Left lung (tissue), 10 donors: ENCODE data around the gene RPS25. TPM values are rescaled to one million over a fixed set of nuclear protein-coding genes. Genes with fewer than 3 reads are reported as not detected.
A peak's percentile ranks its signal among the peaks of the same experiment; 100 is the strongest.
"Not testable (repeated sequence)": the region's sequence is repeated elsewhere in the genome, so short reads cannot be mapped to it uniquely, and the experiment has no call there.

Experiments used
- ATAC-seq: fragments of 200-7000 bp; cut with Tn5 transposase; one replicate; pipeline ENCODE4 v1.9.1; 2020; ENCODE audit warnings: moderate library complexity
- DNase-seq, 4 donors: peaks; one replicate each; pipeline ENCODE4 v3.0.0-alpha.2; 2013 to 2020
- H3K27ac ChIP-seq, 2 donors: fragments of 200-600 bp; sonication (generic) in 1 of 2; one replicate each; pipeline versions ENCODE4 v1.5.0 to v1.8.0; 2020 to 2021
- H3K27me3 ChIP-seq, 2 donors: fragments of 200-600 bp; sonication (generic) in 1 of 2; one replicate each; pipeline versions ENCODE4 v1.5.0 to v1.8.0; 2020 to 2021
- H3K36me3 ChIP-seq, 2 donors: fragments of 200-600 bp; sonication (generic) in 1 of 2; one replicate each; pipeline versions ENCODE4 v1.5.0 to v1.8.0; 2020 to 2021
- H3K4me1 ChIP-seq, 2 donors: fragments of 200-600 bp; one replicate each; pipeline ENCODE4 v1.8.0; 2021
- H3K4me3 ChIP-seq, 2 donors: fragments of 200-600 bp; sonication (generic) in 1 of 2; one replicate each; pipeline versions ENCODE4 v1.5.0 to v1.8.0; 2020 to 2021; ENCODE audit warnings: mild to moderate bottlenecking in 1 of 2
- H3K9me3 ChIP-seq, 2 donors: fragments of 200-600 bp; sonication (generic) in 1 of 2; one replicate each; pipeline versions ENCODE4 v1.5.0 to v1.8.0; 2020 to 2021
- CTCF ChIP-seq, 2 donors: fragments of 200-600 bp; sonication (generic) in 1 of 2; IDR thresholded peaks; one replicate each; pipeline versions ENCODE4 v1.5.0 to v1.8.0; 2021; ENCODE audit warnings: antibody characterized with exemption in 2 of 2
- intact Hi-C, 2 donors: fragments of 100-400 bp; cut with DNase I; formaldehyde crosslinking; loops; one replicate each; pipeline versions ENCODE4 v1.11.2 to v1.14.2; 2022
- polyA plus RNA-seq, 6 donors: library from polyadenylated mRNA; unstranded; fragments of 120-200 nt; gene quantifications; one replicate each; pipeline ENCODE4 v1.2.1, GENCODE V29; 2013; ENCODE audit not compliant: insufficient read length in 6 of 6
- total RNA-seq, 2 donors: library from RNA; stranded (reverse); fragmentation: NEBNext Ultra II Directional; extraction: Animal tissue kit (Norgen Biotek cat#: 25700); gene quantifications; one replicate each; pipeline ENCODE4 v1.2.1, GENCODE V29; 2021
- donor health status: DM: no; HTN: yes; CAD: no.
- donor health status: DM: no; HTN: no; CAD: no.

Gene RPS25
- total and polyA plus RNA-seq, 8 donors, result 786 to 1,738 (median 1,525) TPM

- intact Hi-C loops, result no loop called here
- no peak overlapping the region for H3K27ac ChIP-seq
- DNase-seq (no peak), ATAC-seq (no peak)
- no peaks in the 10 kb centered on the region for H3K27me3 ChIP-seq
- H3K4me3 ChIP-seq, result no peak overlapping the region
- H3K9me3 ChIP-seq, result no peaks in the 10 kb centered on the region
- peaks cover 9 to 35% of the 10 kb centered on the region in 2 donors for H3K4me1 ChIP-seq
- TF ChIP-seq CTCF (IDR thresholded peaks at IDR 0.05), result peak in 1 of 2 donors; percentile 11
- H3K36me3 ChIP-seq, result peaks cover 0 to 8% of the 10 kb centered on the region in 2 donors
These were observed 47.2 kb upstream of the RPS25 start for GRCh38 chr11:119065369-119065768.

- DNase-seq (no peak), ATAC-seq (no peak)
- H3K4me1 ChIP-seq, result peaks cover 10 to 28% of the 10 kb centered on the region in 2 donors
- no peaks in the 10 kb centered on the region for H3K27me3 ChIP-seq
- no peaks in the 10 kb centered on the region for H3K9me3 ChIP-seq
- TF ChIP-seq CTCF (IDR thresholded peaks at IDR 0.05), result no peak
- intact Hi-C loops, result no loop called here
- H3K4me3 ChIP-seq, result no peak overlapping the region
- H3K27ac ChIP-seq, result no peak overlapping the region
- H3K36me3 ChIP-seq, result no peaks in the 10 kb centered on the region
These were observed 44.6 kb upstream of the RPS25 start for GRCh38 chr11:119062779-119063178.

- DNase-seq (no peak), ATAC-seq (no peak)
- Histone ChIP-seq H3K36me3 (no peaks in the 10 kb centered on the region), H3K27ac (no peak overlapping the region), H3K9me3 (no peaks in the 10 kb centered on the region), H3K4me3 (no peak overlapping the region), H3K27me3 (no peaks in the 10 kb centered on the region), H3K4me1 (peaks cover 14 to 24% of the 10 kb centered on the region in 2 donors)
- TF ChIP-seq CTCF (IDR thresholded peaks at IDR 0.05), result no peak
- intact Hi-C loops, result no loop called here
These were observed 43.1 kb upstream of the RPS25 start for GRCh38 chr11:119061256-119061655.

- Histone ChIP-seq H3K4me1 (peaks cover 24 to 34% of the 10 kb centered on the region in 2 donors), H3K36me3 (peaks cover 0 to 13% of the 10 kb centered on the region in 2 donors)
- intact Hi-C loops, ATAC-seq, H3K27ac ChIP-seq, H3K9me3 ChIP-seq, H3K27me3 ChIP-seq, H3K4me3 ChIP-seq, DNase-seq: not testable (repeated sequence)
These were observed 41.0 kb upstream of the RPS25 start for GRCh38 chr11:119059128-119059527.

GRCh38 chr11:119057000-119057769 lies 39.0 kb upstream of the RPS25 start, which contains the start of gene HYOU1:
Gene HYOU1 (minus strand): TSS chr11:119057205. CDS start chr11:119056160, 1,045 bp downstream.
- H3K36me3 ChIP-seq, result peaks cover 0 to 33% of the 10 kb centered on the region in 2 donors
- peak within 1 kb of the TSS; percentile 84 to 97 for H3K4me3 ChIP-seq
- TF ChIP-seq CTCF (IDR thresholded peaks at IDR 0.05), result no peak
- peaks cover 20 to 34% of the 10 kb centered on the region in 2 donors for H3K4me1 ChIP-seq
- H3K27ac ChIP-seq, result peak within 1 kb of the TSS; percentile 65 to 87
- DNase-seq (peak; percentile 94 to 99 (median 97)), ATAC-seq (peak; percentile 97)
- H3K27me3 ChIP-seq, result no peaks in the 10 kb centered on the region
- H3K9me3 ChIP-seq, result no peaks in the 10 kb centered on the region
- intact Hi-C loops, result no loop called here
